DMS114 treated with DMSO at 0.1 percent for 48 hours (cell line): ENCODE data around the gene PSEN1.

ENCODE experiments used
- DNase-seq: peaks from one replicate; lab custom pipeline; 2025; ENCODE audit not compliant: unreplicated experiment; lab: John Stamatoyannopoulos, UW

PSEN1 gene

GRCh38 chr14:73136387-73137225 is at the start of gene PSEN1:
Gene PSEN1 (plus strand): TSS chr14:73136507. CDS start chr14:73148020, 11,513 bp downstream.
- DNase-seq, result peak; percentile 62

GRCh38 chr14:73091044-73091443 is 45.3 kb upstream of the PSEN1 start:
- DNase-seq, result no peak

GRCh38 chr14:73097421-73097820 is 38.9 kb upstream of the PSEN1 start:
- DNase-seq, result no peak

- DNase-seq, result no peak
These were observed 36.0 kb upstream of the PSEN1 start for GRCh38 chr14:73100334-73100733.

GRCh38 chr14:73102806-73103497 is 33.4 kb upstream of the PSEN1 start:
- DNase-seq, result no peak

- DNase-seq, result no peak
These were observed 31.3 kb upstream of the PSEN1 start for GRCh38 chr14:73105050-73105449.

- no peak for DNase-seq
These were observed 30.6 kb upstream of the PSEN1 start for GRCh38 chr14:73105727-73106126.

- no peak for DNase-seq
These were observed 20.1 kb upstream of the PSEN1 start for GRCh38 chr14:73116079-73116665.

GRCh38 chr14:73124180-73124894 is 12.0 kb upstream of the PSEN1 start:
- DNase-seq, result no peak

- DNase-seq, result no peak
These were observed 11.1 kb upstream of the PSEN1 start for GRCh38 chr14:73125169-73125588.

GRCh38 chr14:73125746-73126145 is 10.6 kb upstream of the PSEN1 start:
- DNase-seq, result no peak

- DNase-seq, result no peak
These were observed 2.5 kb upstream of the PSEN1 start for GRCh38 chr14:73133795-73134194.

- DNase-seq, result no peak
These were observed 271 bp upstream of the PSEN1 start for GRCh38 chr14:73136085-73136386.

- no peak for DNase-seq
These were observed 4.6 kb downstream of the PSEN1 start for GRCh38 chr14:73140811-73141323.

- no peak for DNase-seq
These were observed 5.9 kb downstream of the PSEN1 start for GRCh38 chr14:73142216-73142615.

GRCh38 chr14:73143003-73143402 is 6.7 kb downstream of the PSEN1 start:
- no peak for DNase-seq

- DNase-seq, result no peak
These were observed 7.3 kb downstream of the PSEN1 start for GRCh38 chr14:73143617-73144016.

- DNase-seq, result no peak
These were observed 9.1 kb downstream of the PSEN1 start for GRCh38 chr14:73145371-73145770.

- DNase-seq, result no peak
These were observed 9.8 kb downstream of the PSEN1 start for GRCh38 chr14:73146111-73146510.

GRCh38 chr14:73149753-73150152 is 13.4 kb downstream of the PSEN1 start:
- no peak for DNase-seq

GRCh38 chr14:73153272-73153671 is 17.0 kb downstream of the PSEN1 start:
- no peak for DNase-seq
